Left lobe of liver (tissue), 2 donors: ENCODE measurements around the gene TMSB15C. TPM values are rescaled to one million over a fixed set of nuclear protein-coding genes. Genes with fewer than 3 reads are reported as not detected.
"Not testable (repeated sequence)": the region's sequence is repeated elsewhere in the genome, so short reads cannot be mapped to it uniquely, and the experiment has no call there.

Experiments
- ATAC-seq: fragments of 200-7000 bp; cut with Tn5 transposase; one replicate; pipeline ENCODE4 v1.9.1; 2020; ENCODE audit warnings: mild to moderate bottlenecking, moderate library complexity
- DNase-seq: peaks from one replicate; pipeline ENCODE4 v3.0.0-alpha.2; 2020; ENCODE audit warnings: low spot score
- total RNA-seq: library from RNA; stranded (reverse); gene quantifications from one replicate; pipeline ENCODE4 v1.2.1, GENCODE V29; 2021
- donor health status: DM: no; HTN: no; CAD: no; lungs with moderate emphysema.
- donor health status: DM: no; HTN: yes; CAD: no.

Gene TMSB15C
- 0.18 TPM for total RNA-seq

GRCh38 chrX:104075778-104076445 lies at the start of gene TMSB15C:
TMSB15C (minus strand) TSS chrX:104076236.
- ATAC-seq: peak; percentile 42
- not testable (repeated sequence) for DNase-seq

GRCh38 chrX:104122829-104123228 lies 46.8 kb upstream of the TMSB15C start:
- no peak for DNase-seq
- no peak for ATAC-seq

GRCh38 chrX:104118765-104119164 lies 42.7 kb upstream of the TMSB15C start:
- no peak for ATAC-seq

DNA sequence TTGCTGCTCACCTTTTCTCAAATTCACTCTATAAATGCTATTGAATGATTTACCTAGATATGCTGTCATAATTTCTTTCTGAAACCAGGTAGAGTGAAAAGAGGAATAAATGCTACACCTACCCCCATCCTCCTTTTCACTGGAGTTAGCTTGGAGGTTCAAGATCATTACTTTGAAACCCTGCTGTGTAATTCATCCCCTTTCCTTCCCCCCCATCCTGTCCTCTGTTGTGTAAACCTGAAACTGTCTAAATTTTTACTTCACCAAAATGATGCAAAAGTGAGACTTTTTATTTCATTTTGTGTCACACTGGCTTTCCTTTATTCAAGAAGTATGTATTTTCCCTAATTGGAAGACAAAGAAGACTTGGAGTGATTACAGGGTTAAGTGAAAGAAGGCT lies 41.7 kb upstream of the TMSB15C start:
- ATAC-seq (no peak), DNase-seq (no peak)

More at GRCh38 chrX:104118765-104119164, 42.7 kb upstream of the TMSB15C start:
- DNase-seq: no peak

DNA sequence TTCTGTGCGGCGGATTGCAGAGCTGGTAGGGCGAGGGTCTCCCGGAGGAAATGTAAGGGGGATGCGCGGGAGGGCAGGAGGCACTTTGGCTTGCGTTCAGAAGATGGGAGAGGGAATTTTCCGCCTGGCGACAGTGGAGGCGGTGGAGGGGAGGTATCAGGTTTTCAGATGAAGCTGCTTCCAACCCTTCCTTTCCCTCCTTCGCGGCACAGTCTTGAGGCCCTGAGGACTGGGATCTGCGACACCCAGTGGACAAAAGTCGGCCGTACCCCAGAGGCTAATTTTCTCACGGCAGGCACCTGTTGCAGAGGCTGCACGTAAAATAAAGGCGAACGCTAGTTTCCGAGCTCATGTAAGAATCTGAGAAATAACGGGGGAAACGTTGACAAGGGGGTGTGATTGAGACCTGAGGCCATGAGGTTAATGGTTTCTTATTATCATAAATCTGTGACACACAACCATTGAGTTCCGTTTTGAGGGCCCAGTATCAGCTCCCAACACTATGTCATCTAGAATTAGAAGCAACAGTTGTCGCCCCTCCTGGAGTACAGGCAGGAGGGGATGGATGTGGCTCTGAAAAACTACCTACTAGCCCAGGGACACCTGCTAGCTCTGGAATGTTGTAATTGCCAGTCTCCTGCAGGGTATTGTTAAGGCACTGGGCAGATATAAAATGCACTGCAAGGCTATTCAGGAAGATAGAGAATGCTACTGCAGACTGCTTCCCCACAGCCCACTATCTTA lies 37.4 kb upstream of the TMSB15C start:
- peak; percentile 43 for DNase-seq
- peak; percentile 79 for ATAC-seq

DNA sequence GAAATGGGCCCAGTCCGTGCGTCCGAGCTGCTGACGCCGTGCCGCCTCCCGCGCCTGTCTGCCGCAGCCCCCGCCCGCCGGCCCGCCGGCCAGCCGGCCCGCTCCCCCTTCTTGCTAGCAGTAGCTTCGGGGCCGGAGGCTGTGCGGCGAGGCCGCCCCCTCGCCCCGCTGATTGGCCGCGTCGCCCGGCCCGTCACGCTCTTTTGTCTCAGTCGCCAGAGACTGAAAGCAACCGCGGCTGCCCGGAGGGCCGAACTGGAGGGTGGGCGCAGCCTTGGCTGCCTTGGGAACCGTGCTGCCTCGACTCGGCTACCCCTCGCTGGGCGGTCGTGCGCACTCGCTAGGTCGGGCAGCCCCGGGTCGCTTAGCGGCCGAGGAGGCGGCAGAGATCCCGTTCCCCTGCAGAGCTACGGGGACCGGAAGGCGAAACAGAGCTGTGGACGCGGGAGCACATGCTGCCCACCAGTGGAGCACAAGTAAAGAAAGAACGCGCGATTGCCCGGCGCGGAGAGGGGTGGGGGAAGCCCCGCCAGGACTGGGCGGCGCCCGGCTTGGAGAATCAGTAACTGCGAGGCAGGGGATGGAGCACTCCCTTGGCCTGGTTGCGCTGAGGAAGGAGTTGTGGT lies 36.4 kb upstream of the TMSB15C start, which contains the start of gene ZCCHC18:
Gene ZCCHC18 (plus strand): TSS at position 198 of the 626 bp plus-strand sequence. CDS start 1,589 bp downstream, outside the sequence.
- ATAC-seq: peak; percentile 70
- DNase-seq: no peak

DNA sequence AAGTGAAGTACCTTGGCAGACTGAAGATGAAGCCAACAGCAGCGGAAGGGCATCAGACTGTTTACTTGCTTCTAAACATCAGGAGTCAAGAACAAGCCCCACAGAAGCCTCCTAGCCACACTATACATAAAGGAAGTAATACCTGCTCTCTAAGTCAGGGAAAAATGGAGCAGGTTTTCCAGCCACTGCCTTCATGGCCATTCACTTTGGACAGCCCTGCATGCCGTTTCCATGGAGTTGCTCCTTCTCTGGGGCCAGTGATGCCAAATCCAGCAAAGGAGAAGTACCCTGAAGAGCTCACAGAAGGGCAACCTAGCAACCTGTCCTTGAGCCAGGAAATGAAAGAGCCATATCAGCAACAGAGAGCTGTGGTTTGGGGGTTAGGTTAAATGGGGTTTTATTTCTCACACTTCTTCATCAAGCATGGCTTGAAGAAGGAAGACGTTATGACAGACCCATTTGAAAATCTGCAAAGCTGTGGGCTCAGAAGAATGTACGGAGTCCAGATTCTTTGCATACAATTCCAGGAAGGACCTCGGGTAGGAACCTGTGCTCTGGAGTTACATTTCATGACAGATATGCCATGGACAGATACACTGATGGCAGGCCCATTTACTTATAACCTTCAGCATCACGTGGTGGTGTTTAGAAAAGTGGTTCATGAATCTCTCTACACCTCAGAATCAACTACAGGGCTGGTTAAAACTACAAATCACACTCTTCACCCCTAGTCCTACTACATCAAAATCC lies 34.6 kb upstream of the TMSB15C start:
- not testable (repeated sequence) for DNase-seq, ATAC-seq

- ATAC-seq: no peak
- no peak for DNase-seq
Observed at GRCh38 chrX:104108955-104109354, 32.9 kb upstream of the TMSB15C start.

GRCh38 chrX:104105330-104106262 lies 29.6 kb upstream of the TMSB15C start:
- DNase-seq: no peak
- ATAC-seq: no peak

DNA sequence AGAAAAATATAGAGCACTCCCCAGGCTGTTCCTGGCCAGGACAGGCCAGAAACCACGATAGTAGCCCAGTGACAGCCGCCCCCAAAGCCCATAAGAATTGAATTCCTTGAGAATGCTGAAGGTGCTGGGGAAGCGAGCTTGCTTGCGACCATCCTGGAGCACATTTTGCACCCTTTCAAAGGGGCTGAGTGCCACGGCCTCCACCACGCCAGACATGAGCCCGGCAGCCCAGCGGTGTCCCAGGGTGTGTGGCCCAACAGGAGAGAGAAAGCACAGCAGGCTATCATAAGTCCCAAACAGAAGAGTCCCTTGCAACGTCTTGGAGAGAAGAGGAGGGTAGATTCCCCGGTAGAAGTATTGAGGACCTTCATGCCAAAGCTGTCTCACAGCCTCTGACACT lies 28.6 kb upstream of the TMSB15C start:
- DNase-seq (no peak), ATAC-seq (no peak)

DNA sequence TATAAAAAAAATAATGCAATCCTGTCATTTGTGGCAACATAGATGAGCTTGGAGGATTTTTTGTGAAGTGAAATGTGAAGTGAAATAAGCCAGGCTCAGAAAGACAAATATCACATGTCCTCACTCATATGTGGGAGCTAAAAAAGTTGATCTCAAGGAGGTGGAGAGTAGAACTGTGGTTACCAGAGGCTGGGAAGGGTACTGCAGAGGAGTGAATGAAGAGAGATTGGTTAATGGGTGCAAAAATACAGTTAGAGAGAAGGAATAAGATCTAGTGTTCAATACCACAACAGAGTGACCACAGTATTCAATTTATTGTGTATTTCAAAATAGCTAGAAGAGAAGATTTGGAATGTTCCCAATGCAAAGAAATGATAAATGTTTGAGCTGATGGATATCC lies 22.9 kb upstream of the TMSB15C start:
- ATAC-seq (no peak), DNase-seq (no peak)

GRCh38 chrX:104098151-104098808 lies 22.2 kb upstream of the TMSB15C start:
- peak; percentile 89 for ATAC-seq
- DNase-seq: peak; percentile 44

- no peak for ATAC-seq
- DNase-seq: no peak
Observed at GRCh38 chrX:104085919-104086318, 9.9 kb upstream of the TMSB15C start.

DNA sequence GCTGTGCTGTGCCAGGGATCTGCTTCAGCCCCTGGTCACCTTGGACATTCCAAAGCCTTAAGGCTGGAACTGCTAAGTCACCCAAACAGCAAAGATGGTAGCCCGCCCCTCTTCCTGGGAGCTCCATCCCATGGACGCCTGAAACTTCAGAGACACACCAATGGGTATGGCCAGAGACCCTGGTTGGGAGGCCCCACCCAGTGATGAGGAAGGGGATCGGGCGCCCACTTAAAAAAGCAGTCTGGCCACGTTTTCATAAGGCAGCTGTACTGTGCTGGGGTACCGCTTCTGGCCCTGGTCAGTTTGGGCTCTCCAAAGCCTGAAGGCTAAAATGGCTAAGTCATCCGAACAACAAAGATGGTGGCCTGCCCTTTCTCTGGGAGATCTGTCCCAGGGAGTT lies 9.4 kb upstream of the TMSB15C start:
- no peak for DNase-seq

DNA sequence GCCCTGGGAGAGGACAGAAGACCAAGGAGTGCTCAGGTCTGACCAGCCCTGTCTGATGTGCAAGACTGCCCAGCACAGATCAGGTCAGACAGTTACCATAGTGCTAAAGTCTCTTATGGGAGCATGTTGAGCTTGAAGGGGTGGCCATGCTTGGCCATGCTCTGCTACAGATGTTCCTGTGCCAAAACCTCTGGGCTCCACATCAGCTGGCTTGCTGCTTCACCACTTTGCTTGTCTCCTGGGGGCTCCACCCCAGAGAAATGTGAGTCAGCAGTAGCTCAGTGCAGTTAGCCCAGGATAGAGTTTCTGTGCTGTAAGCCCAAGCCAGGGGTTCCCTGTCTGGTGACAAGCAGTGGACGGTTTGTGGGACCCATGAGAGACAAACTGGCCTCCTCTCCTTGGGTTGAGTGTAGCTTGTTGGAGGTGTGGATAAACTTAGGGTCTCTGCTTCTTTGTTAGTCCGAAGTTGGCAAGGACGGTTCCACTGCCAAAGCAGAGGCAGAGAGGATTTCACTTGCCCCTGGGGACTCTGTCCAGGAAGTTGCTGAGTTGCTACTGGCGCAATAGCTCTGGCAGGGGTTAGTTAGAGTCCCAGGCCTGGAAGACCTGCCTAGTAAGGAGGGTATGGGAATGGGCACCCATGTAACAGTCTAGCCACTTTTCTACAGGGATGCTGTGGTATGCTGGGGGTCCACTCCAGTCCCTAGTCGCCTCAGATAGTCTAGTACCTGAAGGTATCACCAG lies 8.7 kb upstream of the TMSB15C start:
- ATAC-seq (no peak), DNase-seq (no peak)

More for the DNA sequence above, 9.4 kb upstream of the TMSB15C start:
- no peak for ATAC-seq

DNA sequence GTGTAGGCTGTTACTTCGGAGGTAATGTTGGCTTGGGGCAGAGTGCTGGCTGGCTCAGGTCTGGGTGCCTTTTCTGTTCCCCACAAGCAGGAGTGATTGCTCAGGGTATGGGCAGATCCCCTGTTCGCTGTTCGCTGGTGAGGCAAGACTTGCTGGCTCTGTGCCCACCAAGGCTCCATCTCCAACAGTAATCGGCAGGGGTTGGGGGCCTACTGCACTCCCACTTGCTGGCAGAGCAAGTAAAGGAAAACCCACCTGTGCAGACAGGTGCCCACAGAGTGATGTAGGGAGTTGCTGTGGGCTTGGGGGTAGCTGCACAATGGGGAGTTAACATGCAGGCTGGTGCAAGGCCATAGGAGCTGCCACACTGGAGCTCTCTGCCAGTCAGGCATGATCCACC lies 8.0 kb upstream of the TMSB15C start:
- no peak for ATAC-seq
- DNase-seq: no peak

DNA sequence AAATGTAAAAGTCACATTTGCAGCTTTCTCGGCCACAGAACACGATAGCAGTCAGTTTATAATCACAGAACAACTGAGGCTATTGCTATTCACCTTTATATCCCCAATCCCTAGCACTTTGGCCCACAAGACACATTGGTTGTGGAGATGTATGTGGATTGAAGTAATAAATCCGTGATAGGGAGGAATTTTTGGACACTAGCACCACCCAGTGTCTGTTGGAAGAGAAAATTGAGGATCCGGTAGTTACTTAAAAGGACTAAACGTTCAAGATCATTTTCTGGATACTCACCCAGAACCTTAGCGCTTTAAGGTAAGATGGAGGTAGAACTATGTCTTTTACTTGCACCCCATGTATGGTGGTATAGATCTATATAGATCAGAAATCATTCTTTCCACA lies 1.8 kb upstream of the TMSB15C start:
- not testable (repeated sequence) for ATAC-seq, DNase-seq

DNA sequence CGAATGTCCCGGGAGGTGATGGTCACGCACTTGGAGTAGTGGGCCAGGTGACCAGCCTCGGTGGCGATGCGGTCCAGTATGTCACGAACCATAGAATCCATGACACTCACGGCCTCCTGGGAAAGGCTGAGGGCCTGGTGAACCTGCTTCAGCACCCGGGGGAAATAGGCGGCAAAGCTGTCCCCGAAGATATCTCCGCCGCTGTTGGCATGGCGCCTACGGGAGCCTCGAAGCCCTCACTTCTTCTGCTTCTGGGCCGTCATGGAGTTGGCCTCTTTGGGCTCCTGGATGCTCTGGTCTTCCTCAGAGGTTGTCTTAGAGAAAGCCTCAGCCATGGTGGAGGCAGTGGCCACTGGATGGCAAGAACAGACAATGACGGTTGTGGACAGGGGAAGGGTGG lies 13.4 kb downstream of the TMSB15C start:
- not testable (repeated sequence) for DNase-seq, ATAC-seq

DNA sequence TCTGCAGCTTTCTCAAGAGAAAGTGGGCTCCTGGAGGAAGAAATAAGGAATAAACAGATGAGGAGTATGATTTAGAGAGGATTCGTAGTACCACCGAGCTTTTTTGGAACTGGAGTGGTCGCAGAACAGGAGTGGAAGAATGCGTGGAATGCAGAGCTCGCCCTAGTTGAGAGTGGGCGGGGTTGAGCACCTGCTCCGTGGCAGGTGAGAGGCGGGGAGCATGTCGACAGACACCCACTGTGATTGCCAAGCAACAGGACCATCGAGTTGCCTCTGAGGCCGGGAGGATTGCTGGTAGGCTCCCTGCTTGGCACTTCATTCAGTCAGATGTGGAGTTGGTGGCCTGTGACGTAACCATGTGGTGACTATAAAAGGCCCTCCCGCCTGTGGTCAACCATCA lies 21.1 kb downstream of the TMSB15C start:
- DNase-seq, ATAC-seq: not testable (repeated sequence)
